Colonic mucosa (tissue), 4 donors: ENCODE data around the gene BTNL8. TPM values are rescaled to one million over a fixed set of nuclear protein-coding genes. Genes with fewer than 3 reads are reported as not detected.
"Not testable (repeated sequence)": the region's sequence is repeated elsewhere in the genome, so short reads cannot be mapped to it uniquely, and the experiment has no call there.

ENCODE experiments used
- DNase-seq: peaks from one replicate; pipeline ENCODE4 v3.0.0-alpha.2; 2020
- H3K27ac ChIP-seq: fragments of 200-600 bp; one replicate; pipeline ENCODE4 v1.8.0; 2021
- H3K27me3 ChIP-seq: fragments of 200-600 bp; one replicate; pipeline ENCODE4 v1.8.0; 2021
- H3K36me3 ChIP-seq: fragments of 200-600 bp; one replicate; pipeline ENCODE4 v1.8.0; 2021
- H3K4me1 ChIP-seq: fragments of 200-600 bp; one replicate; pipeline ENCODE4 v1.8.0; 2021; ENCODE audit warnings: mild to moderate bottlenecking
- H3K4me3 ChIP-seq: fragments of 200-600 bp; one replicate; pipeline ENCODE4 v1.8.0; 2021
- H3K9ac ChIP-seq, 2 donors: one replicate each; pipeline ENCODE4 v1.7.0; 2013; ENCODE audit warnings: control low read depth in 2 of 2, low read depth in 2 of 2, low read length in 2 of 2
- H3K9me3 ChIP-seq: fragments of 200-600 bp; one replicate; pipeline ENCODE4 v1.8.0; 2021
- intact Hi-C: fragments of 100-400 bp; cut with DNase I; formaldehyde crosslinking; loops from one replicate; pipeline ENCODE4 v1.14.1; 2022
- total RNA-seq, 2 donors: library from RNA; stranded (reverse); fragmentation: NEBNext Ultra II Directional in 1 of 2; extraction: Animal tissue kit (Norgen Biotek cat#: 25700) in 1 of 2; gene quantifications; one replicate each; pipeline ENCODE4 v1.2.1, GENCODE V29; 2021
- TF ChIP-seq, protein P1 (sequence below): fragments of 200-600 bp; IDR thresholded peaks from one replicate; pipeline ENCODE4 v1.8.0; 2022; ENCODE audit warnings: antibody characterized with exemption, mild to moderate bottlenecking
- donor health status: healthy.
- donor health status: DM: no; HTN: no; CAD: no.
- donor health status: DM: no; HTN: no; CAD: no.

The BTNL8 gene
- total RNA-seq, 2 donors from 2014 or later = 51.6 to 88.1 TPM

DNA sequence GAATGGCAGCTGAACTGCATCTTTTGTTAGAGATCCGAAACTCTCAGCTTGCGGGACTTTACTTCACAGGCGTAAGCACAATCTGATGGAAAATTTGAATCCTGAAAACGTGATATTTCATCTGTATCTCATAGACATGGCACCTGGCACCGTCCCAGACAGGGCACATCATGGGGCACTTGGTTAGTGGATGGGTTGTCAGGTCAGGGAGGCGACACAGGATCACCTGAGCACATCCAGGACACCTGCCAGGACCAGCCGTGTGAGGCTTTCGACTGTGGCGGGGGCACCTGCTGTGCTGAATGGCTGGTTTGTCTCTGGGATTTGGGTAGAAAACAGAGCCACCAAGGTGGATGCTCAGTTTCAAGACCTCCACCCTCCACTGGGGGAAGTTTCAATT, 26.5 kb upstream of the BTNL8 start:
- H3K9ac ChIP-seq = no peak overlapping the region
- H3K4me1 ChIP-seq = no peaks in the 10 kb centered on the region
- no peak overlapping the region for H3K4me3 ChIP-seq
- intact Hi-C loops = loop anchor here (10.0 kb wide), 1 partner anchor 282 kb away; no protein-coding TSS in a partner anchor
- TF ChIP-seq, protein P1, sequence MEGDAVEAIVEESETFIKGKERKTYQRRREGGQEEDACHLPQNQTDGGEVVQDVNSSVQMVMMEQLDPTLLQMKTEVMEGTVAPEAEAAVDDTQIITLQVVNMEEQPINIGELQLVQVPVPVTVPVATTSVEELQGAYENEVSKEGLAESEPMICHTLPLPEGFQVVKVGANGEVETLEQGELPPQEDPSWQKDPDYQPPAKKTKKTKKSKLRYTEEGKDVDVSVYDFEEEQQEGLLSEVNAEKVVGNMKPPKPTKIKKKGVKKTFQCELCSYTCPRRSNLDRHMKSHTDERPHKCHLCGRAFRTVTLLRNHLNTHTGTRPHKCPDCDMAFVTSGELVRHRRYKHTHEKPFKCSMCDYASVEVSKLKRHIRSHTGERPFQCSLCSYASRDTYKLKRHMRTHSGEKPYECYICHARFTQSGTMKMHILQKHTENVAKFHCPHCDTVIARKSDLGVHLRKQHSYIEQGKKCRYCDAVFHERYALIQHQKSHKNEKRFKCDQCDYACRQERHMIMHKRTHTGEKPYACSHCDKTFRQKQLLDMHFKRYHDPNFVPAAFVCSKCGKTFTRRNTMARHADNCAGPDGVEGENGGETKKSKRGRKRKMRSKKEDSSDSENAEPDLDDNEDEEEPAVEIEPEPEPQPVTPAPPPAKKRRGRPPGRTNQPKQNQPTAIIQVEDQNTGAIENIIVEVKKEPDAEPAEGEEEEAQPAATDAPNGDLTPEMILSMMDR = no peak
- no peak for DNase-seq
- H3K27ac ChIP-seq = no peak overlapping the region
- H3K27me3 ChIP-seq = no peaks in the 10 kb centered on the region
- H3K36me3 ChIP-seq = no peaks in the 10 kb centered on the region
- H3K9me3 ChIP-seq = no peaks in the 10 kb centered on the region

DNA sequence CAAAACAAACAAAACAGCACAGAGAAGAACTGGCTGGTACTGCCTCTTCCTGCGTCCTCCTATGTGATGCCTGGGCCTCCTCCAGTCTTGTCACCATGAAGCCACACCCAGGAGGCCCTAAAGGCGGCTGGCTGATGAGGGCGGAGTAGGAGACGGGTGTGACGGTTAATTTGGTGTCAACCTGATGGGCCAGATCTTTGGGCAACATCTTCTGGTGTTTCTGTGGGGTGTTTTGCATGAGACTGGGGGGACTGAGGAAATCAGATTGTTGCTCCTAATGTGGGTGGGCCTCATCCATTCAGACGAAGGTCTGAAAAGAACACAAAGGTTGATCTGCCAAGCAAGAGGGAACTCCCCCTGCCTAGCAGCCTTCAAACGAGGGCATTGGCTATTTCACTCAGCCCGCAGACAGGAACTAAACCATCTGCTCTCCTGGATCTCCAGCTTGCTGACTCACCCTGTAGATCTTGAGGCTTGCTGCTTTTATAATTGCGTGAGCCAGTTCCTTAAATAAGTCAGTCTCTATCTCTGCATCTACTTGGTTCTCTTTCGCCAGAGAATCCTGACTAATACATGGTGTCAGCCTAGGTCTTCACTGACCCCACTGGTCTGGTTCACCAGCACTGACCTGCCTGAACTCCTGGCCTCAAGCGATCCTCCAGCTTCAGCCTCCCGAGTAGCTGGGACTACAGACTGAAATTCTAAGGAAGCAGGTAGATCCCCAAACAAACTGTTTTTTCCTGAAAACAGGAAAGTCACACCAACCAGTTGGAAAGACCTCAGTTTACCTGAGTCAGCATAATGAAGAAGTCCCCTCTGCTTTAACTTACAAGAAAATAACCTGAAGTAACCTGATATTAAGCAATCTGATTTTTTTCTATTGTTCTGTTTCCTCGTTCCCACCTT, 25.1 kb upstream of the BTNL8 start:
- DNase-seq = peak; percentile 74
- no peaks in the 10 kb centered on the region for H3K27me3 ChIP-seq
- intact Hi-C loops = loop anchor here (10.0 kb wide), 1 partner anchor 281 kb away; no protein-coding TSS in a partner anchor

DNA sequence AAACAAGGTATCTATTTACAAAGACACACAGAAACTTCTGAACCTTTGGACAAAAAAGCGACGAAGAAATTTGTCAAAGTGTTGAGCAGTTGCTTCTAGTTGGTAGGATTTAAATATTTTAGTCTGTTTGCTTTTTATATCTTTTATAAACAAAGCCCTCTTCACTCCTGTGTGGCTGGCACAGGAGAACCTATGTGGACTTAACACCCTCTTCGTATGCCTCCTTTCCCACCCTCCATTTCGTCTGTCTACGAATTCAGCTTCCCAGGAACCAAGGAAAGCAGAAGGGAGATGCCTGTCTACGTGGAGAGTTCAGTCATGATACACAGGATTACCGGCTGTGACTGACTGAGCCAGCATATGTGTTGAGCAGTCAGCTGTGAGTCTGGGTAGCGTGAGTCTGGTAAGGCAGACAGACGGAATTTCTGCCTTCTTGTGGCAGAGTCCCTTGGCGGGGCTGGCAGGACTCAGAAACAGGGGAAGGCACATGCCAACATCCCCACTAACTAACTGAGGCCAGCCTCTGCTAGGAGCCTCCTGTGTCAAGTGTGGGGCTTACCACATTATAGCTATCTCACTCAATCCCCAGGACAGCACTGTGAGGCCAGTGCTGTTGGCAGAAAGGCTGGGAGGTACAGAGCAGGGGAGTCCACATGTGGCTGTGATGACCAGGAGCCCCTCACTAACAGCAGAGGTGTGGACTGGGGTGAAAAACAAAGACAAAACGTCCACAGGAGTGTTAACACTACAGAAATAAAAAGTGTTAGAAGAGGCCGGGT, 24.0 kb upstream of the BTNL8 start:
- intact Hi-C loops = loop anchor here (10.0 kb wide), 1 partner anchor 280 kb away; no protein-coding TSS in a partner anchor
- Histone ChIP-seq H3K27ac (no peak overlapping the region), H3K9ac (peak overlapping the region in 1 of 2 donors; percentile 3), H3K4me3 (no peak overlapping the region), H3K27me3 (no peaks in the 10 kb centered on the region), H3K9me3 (no peaks in the 10 kb centered on the region), H3K4me1 (no peaks in the 10 kb centered on the region), H3K36me3 (no peaks in the 10 kb centered on the region)
- no peak for DNase-seq
- TF ChIP-seq, protein P1 = no peak

More for the DNA sequence above, 25.1 kb upstream of the BTNL8 start:
- H3K4me1 ChIP-seq = no peaks in the 10 kb centered on the region
- H3K9ac ChIP-seq = no peak overlapping the region
- TF ChIP-seq, protein P1 = no peak
- H3K36me3 ChIP-seq = no peaks in the 10 kb centered on the region
- H3K9me3 ChIP-seq = no peaks in the 10 kb centered on the region
- H3K4me3 ChIP-seq = no peak overlapping the region
- no peak overlapping the region for H3K27ac ChIP-seq

DNA sequence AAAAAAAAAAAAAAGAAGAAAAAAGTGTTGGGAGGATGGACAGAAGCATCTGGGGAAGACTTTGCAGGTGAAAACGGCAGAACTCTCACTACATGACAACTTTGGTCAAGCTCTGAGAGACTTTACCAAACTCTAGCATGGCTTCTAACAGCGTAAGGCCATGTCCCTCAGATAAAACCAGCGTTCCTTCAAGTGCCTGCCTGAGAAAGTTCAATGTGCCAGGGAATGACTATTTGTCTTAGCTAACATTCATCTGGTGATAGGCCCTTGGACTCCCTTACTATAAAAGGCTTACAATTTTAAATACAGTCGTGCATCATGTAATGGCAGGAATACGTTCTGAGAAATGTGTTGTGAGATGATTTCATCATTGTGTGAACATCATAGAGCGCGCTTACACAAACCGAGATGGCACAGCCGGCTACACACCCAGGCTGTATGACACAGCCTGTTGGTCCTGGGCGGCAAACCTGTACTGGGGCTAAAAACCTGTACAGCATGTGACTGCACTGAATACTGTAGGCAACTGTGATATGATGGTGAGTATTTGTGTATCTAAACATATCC, 23.0 kb upstream of the BTNL8 start:
- Histone ChIP-seq H3K9ac (no peak overlapping the region), H3K4me3 (no peak overlapping the region), H3K9me3 (no peaks in the 10 kb centered on the region), H3K36me3 (no peaks in the 10 kb centered on the region), H3K27ac (no peak overlapping the region), H3K27me3 (no peaks in the 10 kb centered on the region), H3K4me1 (no peaks in the 10 kb centered on the region)
- TF ChIP-seq, protein P1 = no peak
- intact Hi-C loops = loop anchor here (10.0 kb wide), 1 partner anchor 279 kb away; no protein-coding TSS in a partner anchor
- no peak for DNase-seq

DNA sequence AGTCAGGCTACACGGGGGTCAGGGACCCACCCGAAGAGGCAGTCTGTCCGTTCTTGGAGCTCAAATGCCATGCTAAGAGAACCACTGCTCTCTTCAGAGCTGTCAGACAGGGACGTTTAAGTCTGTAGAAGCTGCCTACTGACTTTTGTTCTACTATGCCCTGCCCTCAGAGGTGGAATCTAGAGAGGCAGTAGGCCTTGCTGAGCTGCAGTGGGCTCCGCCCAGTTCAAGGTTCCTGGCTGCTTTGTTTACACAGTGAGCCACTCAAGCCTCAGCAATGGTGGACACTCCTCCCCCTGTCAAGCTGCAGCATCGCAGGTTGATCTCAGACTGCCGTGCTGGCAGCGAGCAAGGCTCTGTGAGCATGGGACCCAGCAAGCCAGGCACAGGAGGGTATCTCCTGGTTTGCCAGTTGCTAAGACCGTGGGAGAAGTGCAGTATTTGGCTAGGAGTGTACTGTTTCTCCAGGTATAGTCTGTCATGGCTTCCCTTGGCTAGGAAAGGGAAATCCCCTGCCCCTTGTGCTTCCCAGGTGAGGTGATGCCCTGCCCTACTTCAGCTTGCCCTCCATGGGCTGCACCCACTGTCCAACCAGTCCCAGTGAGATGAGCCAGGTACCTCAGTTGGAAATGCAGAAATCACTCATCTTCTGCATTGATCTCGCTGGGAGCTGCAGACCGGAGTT, 13.0 kb upstream of the BTNL8 start:
- not testable (repeated sequence) for H3K9me3 ChIP-seq, H3K4me3 ChIP-seq
- peak overlapping the region; percentile 72 for H3K27ac ChIP-seq

More for the DNA sequence above, 13.0 kb upstream of the BTNL8 start:
- H3K36me3 ChIP-seq, H3K27me3 ChIP-seq, H3K4me1 ChIP-seq, intact Hi-C loops, H3K9ac ChIP-seq: not testable (repeated sequence)
- peak; percentile 90 for DNase-seq
